Upper lobe of left lung (tissue), 4 donors: ENCODE measurements around the gene COMMD3.

Experiments used
- EP300 ChIP-seq, 4 donors: sonication (generic); formaldehyde crosslinking; IDR thresholded peaks; one replicate each; pipeline ENCODE4 v1.5.1; 2017; ENCODE audit warnings: antibody characterized with exemption in 4 of 4, control low read depth in 2 of 4
- POLR2AphosphoS5 ChIP-seq, 2 donors: sonication (generic); formaldehyde crosslinking; IDR thresholded peaks; one replicate each; pipeline ENCODE4 v1.5.1; 2017; ENCODE audit warnings: antibody characterized with exemption in 2 of 2
- TF ChIP-seq, protein P1 (sequence below), 6 experiments: fragments of 450-650 bp in 4 of 6; fragments of 200-600 bp in 2 of 6; sonication (generic) in 2 of 6; IDR thresholded peaks; one replicate each; pipeline ENCODE4 v1.5.1; 2016 to 2019; ENCODE audit warnings: antibody characterized with exemption in 6 of 6

DNA sequence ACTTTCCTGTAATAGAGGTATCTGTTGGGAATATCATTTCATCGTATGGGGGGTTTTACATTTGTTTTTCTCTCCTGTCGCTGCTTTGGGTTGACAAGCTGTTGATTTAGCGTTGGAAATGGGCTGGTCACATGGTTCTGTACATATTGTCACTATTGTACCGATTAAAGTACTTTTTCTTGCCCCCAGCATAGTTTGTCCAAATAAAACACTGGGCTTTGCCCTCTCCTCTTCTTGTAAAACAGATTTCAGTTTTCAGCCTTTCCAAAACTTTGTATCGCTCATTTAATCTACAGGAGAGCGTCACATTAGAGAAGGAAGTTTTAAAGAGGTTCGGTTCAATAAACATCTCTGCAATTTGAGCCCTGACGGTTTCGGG lies 8.7 kb downstream of the COMMD3 start:
- TF ChIP-seq, protein P1, sequence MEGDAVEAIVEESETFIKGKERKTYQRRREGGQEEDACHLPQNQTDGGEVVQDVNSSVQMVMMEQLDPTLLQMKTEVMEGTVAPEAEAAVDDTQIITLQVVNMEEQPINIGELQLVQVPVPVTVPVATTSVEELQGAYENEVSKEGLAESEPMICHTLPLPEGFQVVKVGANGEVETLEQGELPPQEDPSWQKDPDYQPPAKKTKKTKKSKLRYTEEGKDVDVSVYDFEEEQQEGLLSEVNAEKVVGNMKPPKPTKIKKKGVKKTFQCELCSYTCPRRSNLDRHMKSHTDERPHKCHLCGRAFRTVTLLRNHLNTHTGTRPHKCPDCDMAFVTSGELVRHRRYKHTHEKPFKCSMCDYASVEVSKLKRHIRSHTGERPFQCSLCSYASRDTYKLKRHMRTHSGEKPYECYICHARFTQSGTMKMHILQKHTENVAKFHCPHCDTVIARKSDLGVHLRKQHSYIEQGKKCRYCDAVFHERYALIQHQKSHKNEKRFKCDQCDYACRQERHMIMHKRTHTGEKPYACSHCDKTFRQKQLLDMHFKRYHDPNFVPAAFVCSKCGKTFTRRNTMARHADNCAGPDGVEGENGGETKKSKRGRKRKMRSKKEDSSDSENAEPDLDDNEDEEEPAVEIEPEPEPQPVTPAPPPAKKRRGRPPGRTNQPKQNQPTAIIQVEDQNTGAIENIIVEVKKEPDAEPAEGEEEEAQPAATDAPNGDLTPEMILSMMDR (IDR thresholded peaks at IDR 0.05) = no peak
- TF ChIP-seq EP300 (IDR thresholded peaks at IDR 0.05) = no peak
- TF ChIP-seq POLR2AphosphoS5 (IDR thresholded peaks at IDR 0.05) = no peak
